ACC112 (cell line): Measurements from ENCODE around the gene CPEB4.

Experiments used
- H2AFZ ChIP-seq: fragments of 200-600 bp; sonication (generic); one replicate; pipeline ENCODE4 v1.6.0; 2017; ENCODE audit warnings: antibody characterized with exemption, low read length; ENCODE audit not compliant: unreplicated experiment
- H3K27ac ChIP-seq: fragments of 200-600 bp; sonication (generic); 2 replicates; pipeline ENCODE4 v1.5.1; 2014; ENCODE audit warnings: low read depth, mild to moderate bottlenecking, antibody characterized with exemption, low read length, moderate library complexity
- H3K27me3 ChIP-seq: fragments of 200-600 bp; sonication (generic); 2 replicates; pipeline ENCODE4 v1.6.1; 2014; ENCODE audit warnings: mild to moderate bottlenecking, antibody characterized with exemption, low read length, moderate library complexity, mixed read lengths; ENCODE audit not compliant: insufficient read depth
- H3K36me3 ChIP-seq: fragments of 200-600 bp; sonication (generic); 2 replicates; pipeline ENCODE4 v1.6.1; 2016; ENCODE audit warnings: mild to moderate bottlenecking, antibody characterized with exemption, low read length, moderate library complexity, mixed read lengths; ENCODE audit not compliant: insufficient read depth
- H3K4me1 ChIP-seq: fragments of 200-600 bp; sonication (generic); one replicate; pipeline ENCODE4 v1.6.1; 2016; ENCODE audit warnings: low read length, mixed read lengths; ENCODE audit not compliant: insufficient read depth, unreplicated experiment, control insufficient read depth
- H3K4me3 ChIP-seq: fragments of 200-600 bp; sonication (generic); 2 replicates; pipeline ENCODE4 v1.5.1; 2014; ENCODE audit warnings: mild to moderate bottlenecking, low read depth, low read length
- H3K79me2 ChIP-seq: fragments of 200-600 bp; sonication (generic); one replicate; pipeline ENCODE4 v1.6.0; 2016; ENCODE audit warnings: low read length; ENCODE audit not compliant: control insufficient read depth, unreplicated experiment, insufficient read depth

Gene CPEB4

GRCh38 chr5:173888473-173889131 lies 453 bp downstream of the CPEB4 start:
- Histone ChIP-seq H2AFZ (peak overlapping the region; percentile 20), H3K4me1 (peaks cover 15% of the 10 kb centered on the region), H3K36me3 (no peaks in the 10 kb centered on the region), H3K27me3 (no peaks in the 10 kb centered on the region), H3K27ac (peak overlapping the region; percentile 22; the same call in 1 of the 2 replicates), H3K79me2 (peaks cover 44% of the 10 kb centered on the region), H3K4me3 (peak overlapping the region; percentile 91)

GRCh38 chr5:173890195-173890991 lies 2.2 kb downstream of the CPEB4 start:
- Histone ChIP-seq H3K4me3 (peak overlapping the region; percentile 91), H3K4me1 (peaks cover 17% of the 10 kb centered on the region), H3K36me3 (no peaks in the 10 kb centered on the region), H3K79me2 (peaks cover 61% of the 10 kb centered on the region), H2AFZ (no peak overlapping the region), H3K27ac (peak overlapping the region; percentile 3; the same call in 1 of the 2 replicates), H3K27me3 (no peaks in the 10 kb centered on the region)

- Histone ChIP-seq H2AFZ (no peak overlapping the region), H3K79me2 (peaks cover 71% of the 10 kb centered on the region), H3K4me3 (peak overlapping the region; percentile 91), H3K27ac (no peak overlapping the region), H3K4me1 (peaks cover 19% of the 10 kb centered on the region), H3K27me3 (no peaks in the 10 kb centered on the region), H3K36me3 (no peaks in the 10 kb centered on the region)
These were observed 3.4 kb downstream of the CPEB4 start for GRCh38 chr5:173891308-173892116.

- Histone ChIP-seq H3K27me3 (no peaks in the 10 kb centered on the region), H2AFZ (no peak overlapping the region), H3K79me2 (peaks cover 82% of the 10 kb centered on the region), H3K4me1 (peaks cover 19% of the 10 kb centered on the region), H3K4me3 (peak overlapping the region; percentile 91), H3K36me3 (no peaks in the 10 kb centered on the region), H3K27ac (no peak overlapping the region)
These were observed 5.0 kb downstream of the CPEB4 start for GRCh38 chr5:173893192-173893561.

- H2AFZ ChIP-seq = no peak overlapping the region
- no peaks in the 10 kb centered on the region for H3K36me3 ChIP-seq
- peaks cover 10% of the 10 kb centered on the region for H3K4me1 ChIP-seq
- no peak overlapping the region for H3K27ac ChIP-seq
- H3K27me3 ChIP-seq = no peaks in the 10 kb centered on the region
- peaks cover 82% of the 10 kb centered on the region for H3K79me2 ChIP-seq
- no peak overlapping the region for H3K4me3 ChIP-seq
These were observed 7.4 kb downstream of the CPEB4 start for GRCh38 chr5:173895401-173896165.

- no peak overlapping the region for H3K27ac ChIP-seq
- no peaks in the 10 kb centered on the region for H3K27me3 ChIP-seq
- H3K36me3 ChIP-seq = no peaks in the 10 kb centered on the region
- peaks cover 83% of the 10 kb centered on the region for H3K79me2 ChIP-seq
- no peak overlapping the region for H2AFZ ChIP-seq
- no peak overlapping the region for H3K4me3 ChIP-seq
- peaks cover 10% of the 10 kb centered on the region for H3K4me1 ChIP-seq
These were observed 8.5 kb downstream of the CPEB4 start for GRCh38 chr5:173896631-173897030.

- Histone ChIP-seq H3K79me2 (peaks cover 80% of the 10 kb centered on the region), H3K4me1 (peaks cover 22% of the 10 kb centered on the region), H3K27me3 (no peaks in the 10 kb centered on the region), H2AFZ (no peak overlapping the region), H3K36me3 (no peaks in the 10 kb centered on the region), H3K27ac (no peak overlapping the region), H3K4me3 (no peak overlapping the region)
These were observed 13.6 kb downstream of the CPEB4 start for GRCh38 chr5:173901705-173902104.

- Histone ChIP-seq H3K4me1 (peaks cover 22% of the 10 kb centered on the region), H2AFZ (no peak overlapping the region), H3K79me2 (peaks cover 81% of the 10 kb centered on the region), H3K4me3 (no peak overlapping the region), H3K27ac (no peak overlapping the region), H3K27me3 (no peaks in the 10 kb centered on the region), H3K36me3 (no peaks in the 10 kb centered on the region)
These were observed 14.2 kb downstream of the CPEB4 start for GRCh38 chr5:173902334-173902733.

- peaks cover 24% of the 10 kb centered on the region for H3K4me1 ChIP-seq
- no peaks in the 10 kb centered on the region for H3K36me3 ChIP-seq
- no peaks in the 10 kb centered on the region for H3K27me3 ChIP-seq
- no peak overlapping the region for H2AFZ ChIP-seq
- H3K4me3 ChIP-seq = no peak overlapping the region
- H3K27ac ChIP-seq = no peak overlapping the region
- H3K79me2 ChIP-seq = peaks cover 80% of the 10 kb centered on the region
These were observed 14.6 kb downstream of the CPEB4 start for GRCh38 chr5:173902743-173903142.
